ENCODE measurements around the gene ARRB1. TPM values are rescaled to one million over a fixed set of nuclear protein-coding genes. Genes with fewer than 3 reads are reported as not detected.

The ARRB1 gene
- total and polyA plus RNA-seq, 2 of the 13 experiments (the other 11 are each of a cell fraction or from before 2014, with no cell fraction given) = 22.5 to 35.7 TPM

GRCh38 chr11:75384438-75385080, 33.1 kb upstream of the ARRB1 start (continued):
- TF ChIP-seq LBX2 (CRISPR knock-in tag; IDR thresholded peaks at IDR 0.05; ENCODE audit: borderline replicate concordance) = no peak
- no peak for TF ChIP-seq SP2 (CRISPR knock-in tag; IDR thresholded peaks at IDR 0.05)
- TF ChIP-seq THAP8 (CRISPR knock-in tag; IDR thresholded peaks at IDR 0.05; ENCODE audit: borderline replicate concordance) = no peak
- TF ChIP-seq HDAC1 (CRISPR knock-in tag; IDR thresholded peaks at IDR 0.05) = peak; percentile 42; the same call in 1 of the 2 replicates
- no peak for TF ChIP-seq MEF2D (CRISPR knock-in tag; IDR thresholded peaks at IDR 0.05)
- TF ChIP-seq ZNF639 (CRISPR knock-in tag; conservative IDR thresholded peaks at IDR 0.05) = no peak
- no peak for TF ChIP-seq ZNF577 (CRISPR knock-in tag; IDR thresholded peaks at IDR 0.05; ENCODE audit: borderline replicate concordance, low read depth)
- TF ChIP-seq ERF (CRISPR knock-in tag; IDR thresholded peaks at IDR 0.05) = peak; percentile 69; the same call in 1 of the 2 replicates
- no peak for TF ChIP-seq ZNF331 (CRISPR knock-in tag; IDR thresholded peaks at IDR 0.05)
- TF ChIP-seq PAXIP1 (CRISPR knock-in tag; conservative IDR thresholded peaks at IDR 0.05) = no peak
- no peak for TF ChIP-seq FLYWCH1 (CRISPR knock-in tag; IDR thresholded peaks at IDR 0.05)
- no peak for TF ChIP-seq ZZZ3 (CRISPR knock-in tag; IDR thresholded peaks at IDR 0.05; ENCODE audit: borderline replicate concordance)
- no peak for TF ChIP-seq TRAFD1 (CRISPR knock-in tag; IDR thresholded peaks at IDR 0.05; ENCODE audit: borderline replicate concordance)
- TF ChIP-seq ZFYVE20 (CRISPR knock-in tag; IDR thresholded peaks at IDR 0.05; ENCODE audit: borderline replicate concordance, low read depth) = no peak
- no peak for TF ChIP-seq MYNN (CRISPR knock-in tag; IDR thresholded peaks at IDR 0.05; ENCODE audit: low read depth)
- TF ChIP-seq FOXP1 (IDR thresholded peaks at IDR 0.05) = no peak
- TF ChIP-seq FOXP1 (CRISPR knock-in tag; IDR thresholded peaks at IDR 0.05) = no peak
- 0 out of 2 replicates have a peak, but pooled peaks have one; percentile 45 for TF ChIP-seq KDM3A (CRISPR knock-in tag; IDR thresholded peaks at IDR 0.05; ENCODE audit: low read depth)
- no peak for TF ChIP-seq BHLHE40 (IDR thresholded peaks at IDR 0.05; ENCODE audit: low read length)
- TF ChIP-seq ZNF430 (CRISPR knock-in tag; IDR thresholded peaks at IDR 0.05) = no peak
- TF ChIP-seq THAP11 (CRISPR knock-in tag; IDR thresholded peaks at IDR 0.05) = 0 out of 2 replicates have a peak, but pooled peaks have one; percentile 18
- no peak for TF ChIP-seq ZNF256 (CRISPR knock-in tag; conservative IDR thresholded peaks at IDR 0.05)
- no peak for TF ChIP-seq ZNF720 (CRISPR knock-in tag; IDR thresholded peaks at IDR 0.05)
- no peak for TF ChIP-seq ZNF234 (CRISPR knock-in tag; conservative IDR thresholded peaks at IDR 0.05)
- TF ChIP-seq DNMT1 (CRISPR knock-in tag; IDR thresholded peaks at IDR 0.05) = no peak
